Measurements from ENCODE around the gene NABP1.

DNA sequence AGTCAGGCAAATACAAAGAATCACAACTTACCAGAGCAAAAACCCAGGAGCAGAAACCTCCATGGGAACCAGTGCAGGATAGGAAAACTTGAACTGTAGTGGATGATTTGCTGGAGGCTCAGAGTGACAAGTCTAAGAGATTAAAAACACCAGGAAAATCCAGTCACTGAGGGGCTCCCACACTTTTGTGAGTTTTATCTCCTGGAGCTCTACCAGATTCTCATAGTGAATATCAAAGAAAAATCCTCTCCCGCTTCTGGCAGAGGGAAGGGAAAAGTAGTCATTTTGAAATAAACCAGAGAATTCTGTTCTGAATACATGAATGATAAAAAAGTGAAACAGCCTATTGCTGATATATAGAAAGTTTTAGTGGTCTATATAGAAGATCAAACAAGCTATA lies 23.1 kb downstream of the NABP1 start:
- TF ChIP-seq POLR2A (IDR thresholded peaks at IDR 0.05; ENCODE audit: low read length) = no peak
- no peak for TF ChIP-seq RAD21 (conservative IDR thresholded peaks at IDR 0.05 in 1 of 2, IDR thresholded peaks at IDR 0.05 in 1 of 2)
- TF ChIP-seq EP300 (IDR thresholded peaks at IDR 0.05) = no peak
- no peak for TF ChIP-seq CEBPB (IDR thresholded peaks at IDR 0.05)
- no peak for TF ChIP-seq FOSB (CRISPR knock-in tag; IDR thresholded peaks at IDR 0.05)
- TF ChIP-seq, protein P1, sequence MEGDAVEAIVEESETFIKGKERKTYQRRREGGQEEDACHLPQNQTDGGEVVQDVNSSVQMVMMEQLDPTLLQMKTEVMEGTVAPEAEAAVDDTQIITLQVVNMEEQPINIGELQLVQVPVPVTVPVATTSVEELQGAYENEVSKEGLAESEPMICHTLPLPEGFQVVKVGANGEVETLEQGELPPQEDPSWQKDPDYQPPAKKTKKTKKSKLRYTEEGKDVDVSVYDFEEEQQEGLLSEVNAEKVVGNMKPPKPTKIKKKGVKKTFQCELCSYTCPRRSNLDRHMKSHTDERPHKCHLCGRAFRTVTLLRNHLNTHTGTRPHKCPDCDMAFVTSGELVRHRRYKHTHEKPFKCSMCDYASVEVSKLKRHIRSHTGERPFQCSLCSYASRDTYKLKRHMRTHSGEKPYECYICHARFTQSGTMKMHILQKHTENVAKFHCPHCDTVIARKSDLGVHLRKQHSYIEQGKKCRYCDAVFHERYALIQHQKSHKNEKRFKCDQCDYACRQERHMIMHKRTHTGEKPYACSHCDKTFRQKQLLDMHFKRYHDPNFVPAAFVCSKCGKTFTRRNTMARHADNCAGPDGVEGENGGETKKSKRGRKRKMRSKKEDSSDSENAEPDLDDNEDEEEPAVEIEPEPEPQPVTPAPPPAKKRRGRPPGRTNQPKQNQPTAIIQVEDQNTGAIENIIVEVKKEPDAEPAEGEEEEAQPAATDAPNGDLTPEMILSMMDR (IDR thresholded peaks at IDR 0.05) = no peak
- TF ChIP-seq KDM1A (IDR thresholded peaks at IDR 0.05; ENCODE audit: low read depth) = no peak
- TF ChIP-seq CHD2 (IDR thresholded peaks at IDR 0.05; ENCODE audit: low read length, partially characterized antibody) = no peak
- TF ChIP-seq, protein P2, sequence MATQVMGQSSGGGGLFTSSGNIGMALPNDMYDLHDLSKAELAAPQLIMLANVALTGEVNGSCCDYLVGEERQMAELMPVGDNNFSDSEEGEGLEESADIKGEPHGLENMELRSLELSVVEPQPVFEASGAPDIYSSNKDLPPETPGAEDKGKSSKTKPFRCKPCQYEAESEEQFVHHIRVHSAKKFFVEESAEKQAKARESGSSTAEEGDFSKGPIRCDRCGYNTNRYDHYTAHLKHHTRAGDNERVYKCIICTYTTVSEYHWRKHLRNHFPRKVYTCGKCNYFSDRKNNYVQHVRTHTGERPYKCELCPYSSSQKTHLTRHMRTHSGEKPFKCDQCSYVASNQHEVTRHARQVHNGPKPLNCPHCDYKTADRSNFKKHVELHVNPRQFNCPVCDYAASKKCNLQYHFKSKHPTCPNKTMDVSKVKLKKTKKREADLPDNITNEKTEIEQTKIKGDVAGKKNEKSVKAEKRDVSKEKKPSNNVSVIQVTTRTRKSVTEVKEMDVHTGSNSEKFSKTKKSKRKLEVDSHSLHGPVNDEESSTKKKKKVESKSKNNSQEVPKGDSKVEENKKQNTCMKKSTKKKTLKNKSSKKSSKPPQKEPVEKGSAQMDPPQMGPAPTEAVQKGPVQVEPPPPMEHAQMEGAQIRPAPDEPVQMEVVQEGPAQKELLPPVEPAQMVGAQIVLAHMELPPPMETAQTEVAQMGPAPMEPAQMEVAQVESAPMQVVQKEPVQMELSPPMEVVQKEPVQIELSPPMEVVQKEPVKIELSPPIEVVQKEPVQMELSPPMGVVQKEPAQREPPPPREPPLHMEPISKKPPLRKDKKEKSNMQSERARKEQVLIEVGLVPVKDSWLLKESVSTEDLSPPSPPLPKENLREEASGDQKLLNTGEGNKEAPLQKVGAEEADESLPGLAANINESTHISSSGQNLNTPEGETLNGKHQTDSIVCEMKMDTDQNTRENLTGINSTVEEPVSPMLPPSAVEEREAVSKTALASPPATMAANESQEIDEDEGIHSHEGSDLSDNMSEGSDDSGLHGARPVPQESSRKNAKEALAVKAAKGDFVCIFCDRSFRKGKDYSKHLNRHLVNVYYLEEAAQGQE (IDR thresholded peaks at IDR 0.05) = no peak
